Measurements from ENCODE around the gene STXBP4.

STXBP4 gene

GRCh38 chr17:54985476-54985875, 16.9 kb downstream of the STXBP4 start:
- TF ChIP-seq CTCF (IDR thresholded peaks at IDR 0.05; ENCODE audit: borderline replicate concordance, control extremely low read depth, extremely low read depth, insufficient read depth, missing control alignments) = no peak
- in situ Hi-C loops (cut with MboI; ENCODE audit: low sequenced_read_pairs, unreplicated experiment) = no loop called here
- no peak for DNase-seq (ENCODE audit: low spot score)

GRCh38 chr17:54990118-54990517, 21.6 kb downstream of the STXBP4 start:
- DNase-seq (ENCODE audit: low spot score) = no peak
- in situ Hi-C loops (cut with MboI; ENCODE audit: low sequenced_read_pairs, unreplicated experiment) = loop anchor here (10.0 kb wide), 3 partner anchors 305 to 525 kb away; partner anchors contain the start of gene SMIM36
- TF ChIP-seq CTCF (IDR thresholded peaks at IDR 0.05; ENCODE audit: borderline replicate concordance, control extremely low read depth, extremely low read depth, insufficient read depth, missing control alignments) = no peak

- no peak for DNase-seq (ENCODE audit: low spot score)
- no peak for TF ChIP-seq CTCF (IDR thresholded peaks at IDR 0.05; ENCODE audit: borderline replicate concordance, control extremely low read depth, extremely low read depth, insufficient read depth, missing control alignments)
- in situ Hi-C loops (cut with MboI; ENCODE audit: low sequenced_read_pairs, unreplicated experiment) = loop anchor here (10.0 kb wide), 3 partner anchors 303 to 523 kb away; partner anchors contain the start of gene SMIM36
These were observed 23.0 kb downstream of the STXBP4 start for GRCh38 chr17:54991567-54991966.

- in situ Hi-C loops (cut with MboI; ENCODE audit: low sequenced_read_pairs, unreplicated experiment) = loop anchor here (10.0 kb wide), 3 partner anchors 302 to 522 kb away; partner anchors contain the start of gene SMIM36
- peak; percentile 46 for DNase-seq (ENCODE audit: low spot score)
- TF ChIP-seq CTCF (IDR thresholded peaks at IDR 0.05; ENCODE audit: borderline replicate concordance, control extremely low read depth, extremely low read depth, insufficient read depth, missing control alignments) = peak; percentile 30
These were observed 24.5 kb downstream of the STXBP4 start for GRCh38 chr17:54992797-54993639.

- TF ChIP-seq CTCF (IDR thresholded peaks at IDR 0.05; ENCODE audit: borderline replicate concordance, control extremely low read depth, extremely low read depth, insufficient read depth, missing control alignments) = no peak
- no peak for DNase-seq (ENCODE audit: low spot score)
- in situ Hi-C loops (cut with MboI; ENCODE audit: low sequenced_read_pairs, unreplicated experiment) = loop anchor here (10.0 kb wide), 3 partner anchors 298 to 518 kb away; partner anchors contain the start of gene SMIM36
These were observed 27.9 kb downstream of the STXBP4 start for GRCh38 chr17:54996441-54996840.

- in situ Hi-C loops (cut with MboI; ENCODE audit: low sequenced_read_pairs, unreplicated experiment) = no loop called here
- no peak for DNase-seq (ENCODE audit: low spot score)
- no peak for TF ChIP-seq CTCF (IDR thresholded peaks at IDR 0.05; ENCODE audit: borderline replicate concordance, control extremely low read depth, extremely low read depth, insufficient read depth, missing control alignments)
These were observed 33.9 kb downstream of the STXBP4 start for GRCh38 chr17:55002458-55002857.
